GM19025 (cell line): ENCODE measurements around the gene HSPA9.
"Not testable (repeated sequence)": the region's sequence is repeated elsewhere in the genome, so short reads cannot be mapped to it uniquely, and the experiment has no call there.

ENCODE experiments used
- ATAC-seq: cut with Tn5 transposase; IDR thresholded peaks from one replicate; pipeline ENCODE4 v1.9.1; 2021; ENCODE audit warnings: mild to moderate bottlenecking, low read depth, moderate library complexity; ENCODE audit not compliant: unreplicated experiment

HSPA9 gene

DNA sequence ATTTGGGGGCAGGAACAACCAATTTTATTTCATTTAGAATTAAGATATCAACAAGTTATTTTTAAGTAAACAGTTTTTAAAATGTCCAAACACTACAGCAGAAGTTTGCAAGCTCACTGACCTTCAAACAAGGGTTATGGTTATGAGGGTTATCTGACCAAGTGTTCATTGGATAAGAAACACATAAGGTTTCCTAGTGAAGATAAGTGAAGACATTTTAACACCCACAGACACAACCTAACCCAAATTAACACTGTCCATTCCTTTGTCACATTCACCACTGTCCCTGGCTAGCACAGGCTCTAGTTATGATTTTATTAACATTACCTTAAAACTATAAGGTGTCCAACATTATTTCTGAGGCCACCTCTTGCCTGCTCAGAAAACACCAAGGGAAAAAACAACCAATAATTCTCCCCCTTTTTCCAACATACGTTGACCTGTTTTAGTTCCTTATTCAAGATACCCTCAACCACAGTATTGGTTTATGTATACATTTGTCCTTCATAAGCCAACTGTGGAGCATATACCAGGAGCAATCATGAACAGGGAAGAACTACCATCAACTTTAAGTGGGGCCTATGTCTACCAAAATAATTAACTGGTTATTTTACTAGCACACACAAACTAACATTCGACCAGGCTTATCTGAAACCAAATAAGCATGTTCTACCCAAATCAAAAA, 36.1 kb downstream of the HSPA9 start:
- no peak for ATAC-seq

DNA sequence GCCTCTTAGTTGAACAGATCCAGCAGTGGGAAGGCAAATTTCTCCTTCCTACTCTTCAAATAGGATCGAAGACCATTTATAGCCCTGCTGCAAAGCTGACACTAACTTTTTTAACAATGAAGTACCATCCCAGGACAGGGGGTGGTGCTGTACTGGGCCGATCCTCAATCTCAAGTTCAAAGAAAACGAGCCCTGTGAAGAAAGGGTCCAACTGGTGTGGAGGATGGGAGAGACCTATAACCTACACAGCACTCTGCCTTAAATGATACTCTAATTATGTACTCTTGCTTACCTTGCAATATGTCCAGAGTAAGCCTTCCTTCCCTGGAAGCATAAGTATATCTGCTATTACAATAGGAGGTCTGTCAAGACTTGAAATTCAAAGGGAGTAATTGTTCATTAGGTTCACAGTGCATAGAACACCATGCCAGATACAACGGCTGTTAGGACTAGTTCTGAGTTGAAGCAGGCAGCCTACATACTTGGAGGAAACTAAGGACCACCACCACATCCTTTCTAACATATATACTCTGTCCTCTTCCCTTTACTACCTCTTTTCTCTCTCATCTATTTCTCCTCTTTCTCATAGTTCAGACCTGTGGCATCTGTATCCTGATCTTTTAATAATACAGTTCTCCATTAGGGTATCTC, 38.4 kb downstream of the HSPA9 start:
- ATAC-seq: no peak

DNA sequence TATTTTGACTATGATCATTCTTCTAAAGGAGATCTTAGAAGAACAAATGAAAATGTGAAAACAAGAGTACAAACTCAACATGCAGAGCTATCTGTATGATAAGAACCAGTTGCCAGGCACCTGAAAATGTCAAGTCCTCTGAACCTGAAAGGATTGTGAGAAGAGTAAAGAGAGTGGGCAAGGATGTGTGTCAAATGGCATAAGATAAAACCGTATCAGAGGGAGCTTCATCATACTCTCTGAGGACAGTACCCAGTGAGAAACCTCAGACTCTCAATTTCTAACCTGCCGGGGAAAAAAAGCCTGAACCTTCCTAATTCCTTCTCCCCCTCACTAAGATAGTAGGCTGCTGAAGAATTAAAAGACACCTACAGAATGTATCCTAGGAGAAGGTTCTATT, 39.0 kb downstream of the HSPA9 start:
- ATAC-seq: no peak

DNA sequence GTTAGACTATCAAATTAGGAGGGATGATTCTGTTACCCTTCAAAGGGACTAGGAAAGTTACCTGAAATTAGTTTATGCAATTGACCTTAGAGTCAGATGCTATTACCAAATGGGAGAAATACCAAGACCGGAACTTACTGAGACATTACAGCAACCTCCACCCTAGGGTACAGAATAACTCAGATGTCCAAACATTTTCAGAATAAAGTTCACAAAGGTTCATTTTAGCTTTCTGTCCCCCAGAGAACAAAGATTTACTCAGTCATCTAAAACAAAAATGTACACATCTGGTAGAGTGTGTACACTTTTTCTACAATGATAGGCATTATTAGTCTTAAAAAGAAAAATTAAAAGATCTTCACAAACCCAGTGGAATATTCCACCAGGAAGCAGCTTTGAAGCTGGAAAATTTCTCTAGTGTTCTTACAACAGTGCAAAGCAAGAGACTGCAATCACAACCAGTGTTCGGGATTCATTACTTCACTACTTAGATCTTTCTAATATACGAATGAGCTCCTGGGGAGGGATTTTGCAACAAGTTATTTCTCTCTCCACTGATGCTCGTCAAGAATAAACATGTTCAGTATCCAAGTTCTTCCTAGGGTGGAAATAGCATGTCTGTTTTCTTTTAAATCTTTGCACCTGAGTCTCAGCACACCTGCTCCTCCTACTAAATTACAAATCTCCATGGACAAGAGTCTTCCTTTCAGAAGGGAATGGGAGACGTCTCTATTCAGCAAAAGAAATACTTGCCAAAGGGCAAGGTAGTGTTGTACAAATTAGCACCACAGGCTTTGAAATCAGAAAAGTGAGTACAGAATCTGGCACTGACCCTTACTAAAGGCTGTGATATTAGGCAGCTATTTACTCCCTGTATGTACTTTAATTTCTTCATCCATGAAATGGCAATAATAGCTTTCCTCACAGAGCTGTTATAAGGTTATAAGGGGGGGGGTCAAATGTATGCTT, 40.9 kb downstream of the HSPA9 start:
- no peak for ATAC-seq

DNA sequence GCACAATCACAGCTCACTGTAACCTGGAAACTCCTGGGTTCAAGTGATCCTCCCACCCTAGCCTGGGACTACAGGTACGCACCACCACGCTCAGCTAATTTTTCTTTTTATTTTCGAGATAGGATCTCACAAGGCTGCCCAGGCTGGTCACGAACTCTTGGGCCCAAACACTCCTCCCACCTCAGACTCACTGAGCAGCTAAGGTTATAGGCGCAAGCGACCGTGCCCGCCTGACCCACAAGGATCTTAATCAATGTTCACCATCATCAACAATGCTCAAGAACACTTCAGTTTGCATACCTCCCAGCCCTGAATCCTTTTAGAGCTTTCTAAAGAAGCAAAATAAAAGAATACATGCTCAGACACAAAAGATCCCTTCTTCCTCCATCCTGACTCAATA, 45.4 kb downstream of the HSPA9 start:
- no peak for ATAC-seq

DNA sequence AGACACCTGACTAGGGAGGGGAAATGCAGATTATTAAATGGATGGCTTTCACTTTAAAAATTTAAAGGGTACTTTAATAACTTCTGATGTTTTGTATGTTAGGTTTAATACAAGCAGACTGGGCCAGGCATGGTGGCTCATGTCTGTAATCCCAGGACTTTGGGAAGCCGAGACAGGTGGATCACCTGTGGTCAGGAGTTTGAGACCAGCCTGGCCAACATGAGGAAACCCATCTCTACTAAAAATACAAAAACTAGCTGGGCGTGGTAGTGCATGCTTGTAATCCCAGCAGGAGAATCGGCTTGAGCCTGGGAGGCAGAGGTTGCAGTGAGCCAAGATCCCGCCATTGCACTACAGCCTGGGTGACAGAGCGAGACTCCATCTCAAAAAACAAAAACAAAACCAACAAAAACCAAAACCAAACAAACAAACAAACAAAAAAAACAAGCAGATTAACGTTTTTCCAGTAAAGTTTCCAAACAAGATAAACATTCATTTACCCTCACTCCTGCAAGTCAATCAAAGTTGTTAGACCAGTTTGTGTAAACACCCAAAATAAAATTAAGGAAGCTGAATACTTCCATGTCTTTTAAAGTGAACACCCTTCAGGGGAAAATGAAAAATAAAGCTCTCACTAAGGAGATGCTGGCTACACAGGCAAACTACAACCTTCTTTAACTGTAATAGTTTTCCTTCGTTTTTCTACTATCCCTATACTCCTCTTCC, 46.3 kb downstream of the HSPA9 start:
- ATAC-seq: no peak

DNA sequence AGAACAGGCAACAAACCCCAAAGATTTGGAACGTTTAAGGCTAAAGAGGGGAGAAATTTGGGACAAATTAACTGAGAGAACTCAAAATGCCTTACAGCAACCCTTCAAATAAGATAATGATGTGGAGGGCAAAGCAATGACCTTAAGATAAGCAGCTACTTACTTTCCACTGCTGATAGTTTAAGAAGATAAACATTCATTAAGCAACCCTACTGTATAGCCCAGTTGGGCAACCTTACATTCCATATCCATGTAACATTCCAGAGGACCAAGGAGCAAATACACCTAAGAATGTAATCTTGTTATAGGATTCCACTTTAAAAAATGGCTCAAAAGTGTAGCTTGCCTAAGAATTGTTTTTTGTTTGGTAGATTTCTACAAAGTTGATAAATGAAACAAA, 47.0 kb downstream of the HSPA9 start:
- ATAC-seq: no peak

DNA sequence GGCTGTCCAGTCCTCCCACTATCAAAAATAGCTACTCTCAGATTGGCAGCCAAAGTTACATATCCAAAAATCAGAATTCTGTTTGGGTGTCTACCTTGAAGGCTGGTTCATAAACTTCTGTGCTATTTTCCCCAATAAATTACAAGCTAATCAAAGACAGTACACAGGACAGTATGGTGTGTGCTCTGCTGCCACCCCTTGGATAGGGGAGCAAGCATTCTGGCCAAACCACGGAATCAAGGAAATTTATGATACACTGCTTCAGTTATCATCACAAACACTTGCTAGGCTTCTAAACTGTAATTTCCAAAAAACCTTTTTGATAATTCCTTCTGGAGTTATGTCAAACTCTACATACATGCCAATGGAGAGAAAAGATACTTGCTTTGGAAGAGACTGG, 48.0 kb downstream of the HSPA9 start:
- no peak for ATAC-seq

DNA sequence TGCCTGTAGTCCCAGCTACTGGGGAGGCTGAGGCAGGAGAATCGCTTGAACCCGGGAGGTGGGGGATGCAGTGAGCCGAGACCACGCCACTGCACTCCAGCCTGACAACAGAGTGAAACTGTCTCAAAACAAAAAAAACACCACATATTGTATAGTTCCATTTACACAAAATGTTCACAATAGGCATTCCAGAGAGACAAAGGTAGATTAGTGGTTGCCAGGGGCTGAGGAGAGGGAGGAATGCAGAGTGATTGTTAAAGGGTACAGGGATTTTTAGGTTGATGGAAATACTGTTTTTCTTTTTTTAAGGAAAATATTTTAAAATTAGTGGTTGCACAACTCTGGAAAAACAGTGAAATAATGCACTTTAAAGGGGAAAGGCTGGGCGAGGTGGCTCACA, 51.8 kb downstream of the HSPA9 start:
- no peak for ATAC-seq

DNA sequence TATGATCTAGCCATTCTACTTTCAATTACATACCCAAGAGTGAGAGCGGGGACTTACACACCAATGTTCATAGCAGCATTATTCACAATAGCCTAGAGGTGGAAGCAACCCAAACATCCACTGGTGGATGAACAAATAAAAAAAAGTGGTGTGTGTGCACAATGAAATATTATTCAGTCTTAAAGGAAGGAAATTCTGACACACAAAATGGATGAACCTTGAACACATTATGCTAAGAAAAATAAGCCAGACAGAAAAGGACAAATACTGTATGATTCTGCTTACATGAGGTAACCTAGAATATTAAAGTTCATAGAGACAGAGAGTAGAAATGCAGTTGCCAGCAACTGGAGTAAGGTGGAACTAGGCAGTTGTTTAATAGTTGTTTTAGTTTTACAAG, 54.2 kb downstream of the HSPA9 start:
- ATAC-seq: no peak

DNA sequence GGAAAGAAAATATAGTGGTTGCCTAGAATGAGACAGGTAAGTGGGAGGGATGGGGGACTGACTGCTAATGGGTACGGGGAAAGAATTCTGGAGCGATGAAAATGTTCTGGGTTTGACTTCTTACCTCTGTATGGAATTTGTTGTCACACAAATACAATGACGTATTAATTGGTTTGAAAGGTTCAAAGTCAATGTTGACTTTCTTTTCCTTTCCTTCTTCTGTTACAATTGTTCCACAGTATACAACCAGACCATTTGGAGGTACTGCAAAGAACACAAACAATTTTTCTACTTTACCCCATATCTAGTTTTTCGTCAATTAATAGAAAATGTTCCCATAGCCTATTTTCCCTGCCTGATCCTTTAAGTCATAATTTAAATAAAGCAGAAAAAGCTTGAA, 57.8 kb downstream of the HSPA9 start:
- ATAC-seq: no peak

DNA sequence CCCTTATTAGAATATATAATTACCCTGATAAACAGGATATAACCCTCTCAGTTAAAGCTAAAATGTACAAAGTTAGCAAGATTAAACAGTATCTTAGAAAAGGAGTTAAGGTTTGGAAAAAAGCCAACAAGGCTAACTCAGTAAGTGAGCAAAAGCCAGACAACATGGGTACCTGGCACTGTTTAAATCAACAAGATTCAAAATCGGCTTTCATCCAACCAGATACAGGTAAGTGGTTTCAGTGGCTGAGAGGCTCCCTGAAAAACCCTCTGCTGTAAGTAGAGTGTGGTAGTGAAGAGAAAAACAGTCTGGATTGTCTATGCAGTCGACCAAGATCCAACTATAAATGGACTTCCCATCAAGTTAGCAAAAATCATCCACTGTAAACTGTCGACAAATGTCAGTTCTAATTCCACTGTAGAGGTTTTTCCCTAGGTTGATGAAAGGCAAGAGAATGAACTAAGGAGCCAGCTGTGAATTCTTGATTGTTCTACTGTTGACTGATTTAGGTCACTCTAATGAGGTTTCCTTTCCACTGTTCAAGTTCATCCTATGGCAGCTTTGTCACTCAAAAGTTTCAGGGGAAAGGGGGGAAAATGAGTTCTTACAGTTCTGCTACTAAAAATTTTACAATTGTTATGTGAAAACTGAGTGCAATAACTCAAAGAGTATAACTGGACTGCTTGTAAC, 59.5 kb downstream of the HSPA9 start:
- no peak for ATAC-seq

DNA sequence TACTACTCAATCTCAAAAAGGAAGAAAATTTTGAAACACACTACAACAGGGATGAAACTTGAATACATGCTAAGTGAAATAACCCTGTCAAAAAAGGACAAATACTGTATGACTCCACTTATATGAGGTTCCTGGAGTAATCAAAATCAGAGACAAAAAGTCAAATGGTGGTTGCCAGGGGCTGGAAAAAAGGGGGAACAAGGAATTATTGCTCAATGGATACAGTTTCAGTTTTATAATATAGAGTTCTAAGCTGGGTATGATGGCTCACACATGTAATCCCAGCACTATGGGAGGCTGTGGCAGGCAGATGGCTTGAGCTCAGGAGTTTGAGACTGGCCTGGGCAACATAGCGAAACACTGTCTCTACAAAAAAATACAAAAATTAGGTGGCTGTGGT, 61.2 kb downstream of the HSPA9 start:
- no peak for ATAC-seq

DNA sequence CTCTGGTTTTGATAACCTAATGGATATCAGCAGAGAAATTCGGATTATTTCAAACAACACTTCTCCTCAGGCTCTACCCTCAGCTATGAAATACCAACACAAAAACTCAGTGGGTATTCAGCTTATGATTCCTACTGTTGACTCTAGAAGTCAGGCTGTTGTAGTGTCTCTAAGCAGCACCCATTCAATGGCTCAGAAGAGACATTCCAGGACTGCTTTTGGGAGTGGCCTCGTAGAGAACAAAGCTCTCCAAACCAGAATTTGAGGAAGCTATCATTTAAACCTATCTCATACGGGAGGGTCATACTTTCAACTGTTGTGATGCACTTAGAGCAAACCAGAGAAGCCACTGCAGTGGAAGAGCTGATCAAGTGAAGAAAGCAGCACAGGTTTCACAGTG, 66.2 kb downstream of the HSPA9 start:
- ATAC-seq: no peak

DNA sequence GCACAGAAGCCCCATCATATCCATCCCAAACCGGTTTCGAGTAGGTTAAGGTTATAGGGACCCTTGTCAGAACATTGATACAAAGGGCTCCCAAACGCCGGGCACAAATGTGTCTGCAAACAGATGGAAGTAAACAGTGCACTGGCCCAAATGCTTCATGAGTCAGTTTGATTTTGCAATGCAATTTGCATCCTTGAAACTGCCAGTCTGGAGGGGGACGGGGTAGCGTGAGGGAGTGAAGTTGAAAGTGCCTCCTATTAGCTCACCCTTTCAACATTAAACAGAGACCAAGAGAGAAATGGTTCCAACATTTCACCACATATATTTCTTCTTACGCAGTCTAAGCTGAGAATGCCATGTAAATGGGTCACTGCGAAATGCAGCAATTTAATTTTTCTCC, 67.7 kb downstream of the HSPA9 start:
- ATAC-seq: not testable (repeated sequence)

DNA sequence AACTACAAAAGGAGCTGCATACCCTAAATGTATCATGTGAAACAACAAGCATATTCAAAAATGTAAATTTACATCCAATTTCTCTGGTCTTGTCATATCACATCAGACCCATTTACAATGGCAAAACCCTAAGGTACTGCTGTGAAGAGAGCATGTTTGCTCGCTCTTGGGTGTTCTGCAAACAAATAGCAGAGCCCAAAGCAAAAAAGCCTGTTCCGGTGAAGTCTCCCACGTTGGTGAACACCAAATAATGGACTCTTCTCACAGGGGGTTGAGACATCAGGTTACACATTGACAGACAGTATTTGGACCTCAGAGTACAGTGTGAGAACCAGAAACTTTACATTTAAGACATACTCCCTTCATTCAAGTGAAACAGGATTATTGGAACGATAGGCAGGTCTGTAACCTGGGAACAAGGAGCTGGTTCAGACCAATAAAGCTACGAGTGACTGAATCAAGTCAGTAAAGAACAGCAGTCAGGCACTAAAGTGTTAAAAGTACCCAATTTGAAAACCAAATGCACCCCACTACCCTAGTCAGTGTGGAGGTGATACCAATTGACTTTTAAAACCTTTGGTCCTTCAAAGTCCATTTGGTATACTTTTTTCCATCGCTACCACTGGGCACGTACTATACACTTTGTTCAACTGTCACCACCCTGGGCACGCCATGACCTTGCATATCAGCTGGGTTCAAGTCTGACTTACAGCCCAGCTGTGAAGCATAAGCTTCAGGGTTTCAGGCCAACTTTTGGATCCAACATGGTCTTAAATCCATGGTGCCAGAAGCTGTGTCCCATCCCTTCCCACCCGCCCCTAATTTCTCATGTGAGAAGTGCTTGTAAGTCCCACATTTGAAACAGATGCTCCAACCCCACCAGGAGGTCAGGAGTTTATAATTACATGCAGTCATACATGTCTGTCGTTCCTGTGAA, 68.6 kb downstream of the HSPA9 start:
- no peak for ATAC-seq

DNA sequence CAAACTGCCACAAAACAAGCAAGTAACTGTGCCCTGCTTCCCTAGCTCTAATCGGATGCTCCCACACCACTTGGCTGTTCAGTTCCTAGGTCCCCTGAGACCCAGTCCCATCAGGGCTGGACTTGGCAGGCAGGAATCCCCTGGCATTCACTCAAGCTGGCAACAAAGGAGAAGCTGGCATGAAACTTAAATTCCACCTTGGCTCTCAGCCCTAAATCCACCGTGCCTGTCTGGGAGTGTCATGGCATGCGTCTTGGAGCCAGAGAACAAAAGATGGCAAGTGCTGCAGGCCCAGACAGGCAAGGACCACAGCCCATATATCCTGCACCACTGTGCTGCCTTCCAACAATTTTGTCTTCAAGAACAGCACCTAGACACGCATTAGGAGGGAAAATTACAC, 70.4 kb downstream of the HSPA9 start:
- ATAC-seq: no peak
